Measurements from ENCODE around the gene ZFP90. TPM values are rescaled to one million over a fixed set of nuclear protein-coding genes. Genes with fewer than 3 reads are reported as not detected.

The ZFP90 gene
- total and polyA plus RNA-seq, 8 donors, result 16.8 to 53.8 (median 46.5) TPM

GRCh38 chr16:68599586-68599985 is 60.5 kb downstream of the ZFP90 start:
- ATAC-seq, result no peak
- Histone ChIP-seq H3K4me1 (no peaks in the 10 kb centered on the region), H3K36me3 (no peaks in the 10 kb centered on the region), H3K27ac (no peak overlapping the region), H3K9me3 (no peaks in the 10 kb centered on the region), H3K27me3 (no peaks in the 10 kb centered on the region), H3K4me3 (no peak overlapping the region)
- intact Hi-C loops (cut with DNase I), result no loop called here
- TF ChIP-seq, protein P1, sequence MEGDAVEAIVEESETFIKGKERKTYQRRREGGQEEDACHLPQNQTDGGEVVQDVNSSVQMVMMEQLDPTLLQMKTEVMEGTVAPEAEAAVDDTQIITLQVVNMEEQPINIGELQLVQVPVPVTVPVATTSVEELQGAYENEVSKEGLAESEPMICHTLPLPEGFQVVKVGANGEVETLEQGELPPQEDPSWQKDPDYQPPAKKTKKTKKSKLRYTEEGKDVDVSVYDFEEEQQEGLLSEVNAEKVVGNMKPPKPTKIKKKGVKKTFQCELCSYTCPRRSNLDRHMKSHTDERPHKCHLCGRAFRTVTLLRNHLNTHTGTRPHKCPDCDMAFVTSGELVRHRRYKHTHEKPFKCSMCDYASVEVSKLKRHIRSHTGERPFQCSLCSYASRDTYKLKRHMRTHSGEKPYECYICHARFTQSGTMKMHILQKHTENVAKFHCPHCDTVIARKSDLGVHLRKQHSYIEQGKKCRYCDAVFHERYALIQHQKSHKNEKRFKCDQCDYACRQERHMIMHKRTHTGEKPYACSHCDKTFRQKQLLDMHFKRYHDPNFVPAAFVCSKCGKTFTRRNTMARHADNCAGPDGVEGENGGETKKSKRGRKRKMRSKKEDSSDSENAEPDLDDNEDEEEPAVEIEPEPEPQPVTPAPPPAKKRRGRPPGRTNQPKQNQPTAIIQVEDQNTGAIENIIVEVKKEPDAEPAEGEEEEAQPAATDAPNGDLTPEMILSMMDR (IDR thresholded peaks at IDR 0.05), result no peak
- DNase-seq, result no peak

GRCh38 chr16:68605746-68606145 is 66.7 kb downstream of the ZFP90 start:
- H3K27ac ChIP-seq, result no peak overlapping the region
- TF ChIP-seq, protein P1 (IDR thresholded peaks at IDR 0.05), result no peak
- ATAC-seq, result no peak
- no peak overlapping the region for H3K4me3 ChIP-seq
- no peaks in the 10 kb centered on the region for H3K9me3 ChIP-seq
- intact Hi-C loops (cut with DNase I), result no loop called here
- no peaks in the 10 kb centered on the region for H3K4me1 ChIP-seq
- no peaks in the 10 kb centered on the region for H3K36me3 ChIP-seq
- no peaks in the 10 kb centered on the region for H3K27me3 ChIP-seq
- no peak for DNase-seq

DNA sequence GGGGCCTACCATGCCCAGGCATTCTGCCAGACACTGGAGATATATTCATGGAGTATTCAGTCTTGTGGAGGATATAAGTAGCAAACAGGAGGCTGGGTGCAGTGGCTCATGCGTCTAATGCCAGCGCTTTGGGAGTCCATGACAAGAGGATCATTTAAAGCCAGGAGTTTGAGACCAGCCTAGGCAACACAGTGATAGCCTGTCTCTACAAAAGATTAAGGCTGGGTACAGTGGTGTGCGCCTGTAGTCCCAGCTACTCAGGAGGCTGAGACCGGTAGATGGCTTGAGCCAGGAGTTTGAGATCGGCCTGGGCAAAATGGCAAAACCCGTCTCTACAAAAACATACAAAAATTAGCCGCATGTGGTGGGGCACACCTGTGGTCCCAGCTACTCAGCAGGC is 68.4 kb downstream of the ZFP90 start:
- intact Hi-C loops (cut with DNase I), result no loop called here
- Histone ChIP-seq H3K4me3 (no peak overlapping the region), H3K4me1 (no peaks in the 10 kb centered on the region), H3K36me3 (no peaks in the 10 kb centered on the region), H3K27me3 (no peaks in the 10 kb centered on the region), H3K9me3 (peaks cover 0 to under 1% of the 10 kb centered on the region in 2 donors), H3K27ac (no peak overlapping the region)
- ATAC-seq (no peak), DNase-seq (no peak)
- TF ChIP-seq, protein P1 (IDR thresholded peaks at IDR 0.05), result no peak

GRCh38 chr16:68608330-68608729 is 69.2 kb downstream of the ZFP90 start:
- no peak for ATAC-seq
- Histone ChIP-seq H3K27ac (no peak overlapping the region), H3K4me1 (no peaks in the 10 kb centered on the region), H3K9me3 (peaks cover 0 to 3% of the 10 kb centered on the region in 2 donors), H3K4me3 (no peak overlapping the region), H3K27me3 (no peaks in the 10 kb centered on the region), H3K36me3 (no peaks in the 10 kb centered on the region)
- TF ChIP-seq, protein P1 (IDR thresholded peaks at IDR 0.05), result no peak
- intact Hi-C loops (cut with DNase I), result no loop called here
- no peak for DNase-seq

GRCh38 chr16:68612996-68613395 is 73.9 kb downstream of the ZFP90 start:
- no peak overlapping the region for H3K4me3 ChIP-seq
- no peaks in the 10 kb centered on the region for H3K4me1 ChIP-seq
- H3K36me3 ChIP-seq, result no peaks in the 10 kb centered on the region
- intact Hi-C loops (cut with DNase I), result no loop called here
- H3K27ac ChIP-seq, result no peak overlapping the region
- H3K9me3 ChIP-seq, result peaks cover 3 to 15% of the 10 kb centered on the region in 2 donors
- TF ChIP-seq, protein P1 (IDR thresholded peaks at IDR 0.05), result no peak
- no peaks in the 10 kb centered on the region for H3K27me3 ChIP-seq
- DNase-seq, result no peak
- ATAC-seq, result no peak
